HG03575 (cell line): ENCODE results near the gene PFDN2.

ENCODE experiments used
- ATAC-seq: cut with Tn5 transposase; IDR thresholded peaks from one replicate; pipeline ENCODE4 v1.9.1; 2021; ENCODE audit not compliant: unreplicated experiment, insufficient number of reproducible peaks, low FRiP score; ENCODE audit errors: extremely low read depth

Gene PFDN2

GRCh38 chr1:161117759-161118581, at the start of gene PFDN2, which contains the start of gene NIT1:
TSS of gene PFDN2 (minus strand) at chr1:161118037. CDS start at chr1:161118026, 11 bp downstream.
TSS of gene NIT1 (plus strand) at chr1:161118105. CDS start at chr1:161118177, 72 bp downstream.
- ATAC-seq: no peak

GRCh38 chr1:161166669-161167548, 49.1 kb upstream of the PFDN2 start:
- ATAC-seq: no peak

GRCh38 chr1:161165742-161166668, 48.2 kb upstream of the PFDN2 start, which contains the start of gene PPOX:
TSS of gene PPOX (plus strand) at chr1:161166426. CDS start at chr1:161166848, 422 bp downstream.
- peak; percentile 62 for ATAC-seq

- ATAC-seq: no peak
These were observed 47.2 kb upstream of the PFDN2 start for GRCh38 chr1:161164901-161165610.

GRCh38 chr1:161163793-161164192, 46.0 kb upstream of the PFDN2 start:
- ATAC-seq: no peak

GRCh38 chr1:161162806-161163205, 45.0 kb upstream of the PFDN2 start:
- no peak for ATAC-seq

- no peak for ATAC-seq
These were observed 44.2 kb upstream of the PFDN2 start for GRCh38 chr1:161162052-161162451.

- ATAC-seq: no peak
These were observed 43.8 kb upstream of the PFDN2 start for GRCh38 chr1:161161652-161162051.

- ATAC-seq: no peak
These were observed 42.9 kb upstream of the PFDN2 start for GRCh38 chr1:161160671-161161145.

- ATAC-seq: no peak
These were observed 42.0 kb upstream of the PFDN2 start for GRCh38 chr1:161159913-161160243.

- no peak for ATAC-seq
These were observed 41.5 kb upstream of the PFDN2 start, which contains the start of gene USP21 for GRCh38 chr1:161159087-161159912. TSS of gene USP21 (plus strand) at chr1:161159500. CDS start at chr1:161160641, 1,141 bp downstream.

GRCh38 chr1:161158316-161159010, 40.6 kb upstream of the PFDN2 start:
- ATAC-seq: no peak

GRCh38 chr1:161157867-161158266, 40.0 kb upstream of the PFDN2 start:
- ATAC-seq: no peak

GRCh38 chr1:161153682-161154337, 36.0 kb upstream of the PFDN2 start, which contains the start of gene UFC1:
TSS of gene UFC1 (plus strand) at chr1:161153978. CDS start at chr1:161153998, 20 bp downstream.
- ATAC-seq: no peak

GRCh38 chr1:161153176-161153575, 35.3 kb upstream of the PFDN2 start:
- no peak for ATAC-seq

- no peak for ATAC-seq
These were observed 28.0 kb upstream of the PFDN2 start for GRCh38 chr1:161145832-161146231.
